Measurements from ENCODE around the gene ZNF541.
"Not testable (repeated sequence)": the region's sequence is repeated elsewhere in the genome, so short reads cannot be mapped to it uniquely, and the experiment has no call there.

Gene ZNF541

DNA sequence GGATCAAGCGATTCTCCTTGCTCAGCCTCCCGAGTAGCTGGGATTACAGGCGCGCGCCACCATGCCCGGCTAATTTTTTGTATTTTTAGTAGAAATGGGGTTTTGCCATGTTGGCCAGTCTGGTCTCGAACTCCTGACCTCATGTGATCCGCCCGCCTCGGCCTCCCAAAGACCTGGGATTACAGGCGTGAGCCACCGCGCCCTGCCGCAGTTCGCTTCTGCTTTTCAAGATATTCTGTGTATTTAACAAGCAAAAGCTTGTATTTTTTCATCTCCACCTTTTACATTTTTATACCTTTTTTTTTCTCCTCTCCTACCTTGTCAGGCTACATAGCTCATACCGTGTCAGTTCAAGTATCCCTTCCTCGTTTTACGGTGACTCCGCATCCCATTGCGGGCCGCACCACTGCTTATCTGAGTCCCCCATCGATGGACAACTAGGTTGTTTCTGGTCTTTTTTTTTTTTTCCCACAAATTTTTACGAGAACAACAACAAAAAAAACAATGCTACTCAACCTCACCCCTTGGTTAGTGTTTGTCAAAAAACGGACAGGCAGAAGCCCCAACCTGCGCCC, 26.8 kb upstream of the ZNF541 start:
- DNase-seq (ENCODE audit: low spot score), result not testable (repeated sequence)

DNA sequence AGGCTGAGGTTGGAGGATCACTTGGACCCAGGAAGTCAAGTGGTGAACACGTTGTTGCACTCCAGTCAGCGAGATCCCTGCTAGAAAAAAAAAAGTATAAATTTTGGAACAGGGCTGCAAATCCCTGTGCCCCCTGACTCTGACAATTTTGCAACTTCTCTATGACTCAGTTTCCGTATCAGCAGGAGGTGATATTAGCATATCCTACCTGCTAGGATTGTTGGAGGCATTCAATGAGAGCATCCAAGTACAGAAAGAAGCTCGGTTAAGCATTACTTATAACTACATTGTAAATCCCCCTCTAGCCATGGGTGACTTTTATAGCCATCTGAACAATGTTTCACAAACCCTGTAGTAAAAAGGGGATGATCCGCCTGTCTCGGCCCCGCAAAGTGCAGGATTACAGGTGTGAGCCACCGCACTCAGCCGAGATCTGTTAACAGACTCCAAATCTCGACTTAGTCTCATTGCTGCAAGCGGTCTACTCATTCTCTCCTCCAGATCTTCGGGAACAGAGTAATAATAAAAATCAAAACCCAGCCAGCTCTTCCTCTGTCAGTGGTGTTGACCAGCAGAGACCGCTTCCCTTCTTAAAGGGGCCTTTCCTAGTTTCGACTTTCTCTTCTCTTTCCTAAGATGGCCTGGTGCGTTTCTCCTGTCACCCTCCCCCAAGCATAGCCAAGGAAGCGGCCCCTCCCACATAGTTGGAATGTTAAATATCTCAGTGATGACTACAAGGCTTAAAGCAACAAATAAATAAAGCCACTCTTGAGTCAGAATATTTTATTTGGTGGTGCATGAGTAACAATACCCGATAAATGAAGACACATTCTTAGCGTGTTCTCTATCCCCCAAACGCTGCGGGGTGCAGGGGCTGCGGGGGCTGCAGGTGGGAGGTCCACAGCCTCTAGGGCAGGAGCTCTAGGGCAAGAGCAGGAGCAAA, 25.7 kb upstream of the ZNF541 start:
- no peak for DNase-seq (ENCODE audit: low spot score)

DNA sequence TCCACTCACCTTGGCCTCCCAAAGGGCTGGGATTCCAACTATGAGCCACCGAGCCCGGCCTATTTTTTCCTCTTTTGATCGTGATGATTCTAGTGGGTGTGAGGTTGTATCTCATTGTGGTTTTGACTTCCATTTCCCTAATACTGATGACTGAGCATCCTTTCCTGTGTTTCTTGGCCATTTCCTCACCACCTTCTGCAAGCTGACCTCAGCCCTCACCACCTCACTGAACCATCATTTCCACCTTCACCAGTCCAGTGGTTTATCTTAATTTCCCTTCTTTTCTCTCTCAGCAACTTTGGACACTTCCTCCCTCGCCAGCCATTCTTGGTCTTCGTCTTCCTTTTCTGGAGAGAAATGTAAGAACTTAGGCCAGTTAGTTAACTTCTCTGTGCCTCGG, 23.0 kb upstream of the ZNF541 start:
- no peak for DNase-seq (ENCODE audit: low spot score)

DNA sequence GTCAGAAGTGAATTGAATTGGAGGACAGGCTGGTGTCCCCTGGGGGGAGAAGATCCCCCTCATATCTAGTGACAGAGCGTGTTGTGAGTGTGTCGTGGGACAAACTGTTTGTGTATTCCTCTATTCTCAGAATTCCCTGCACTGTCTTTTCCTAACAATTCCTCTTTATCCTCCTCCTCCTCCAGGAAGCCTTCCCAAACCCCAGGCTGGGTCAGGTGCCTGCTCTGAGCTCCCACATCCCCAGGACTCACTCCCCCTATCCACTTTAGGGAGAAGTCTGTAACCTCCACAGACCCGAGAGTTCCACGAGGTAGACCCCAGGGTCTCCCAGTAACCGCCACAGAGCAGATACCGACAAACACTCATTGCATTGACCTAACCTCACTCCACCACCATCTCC, 20.9 kb upstream of the ZNF541 start:
- DNase-seq (ENCODE audit: low spot score), result no peak

DNA sequence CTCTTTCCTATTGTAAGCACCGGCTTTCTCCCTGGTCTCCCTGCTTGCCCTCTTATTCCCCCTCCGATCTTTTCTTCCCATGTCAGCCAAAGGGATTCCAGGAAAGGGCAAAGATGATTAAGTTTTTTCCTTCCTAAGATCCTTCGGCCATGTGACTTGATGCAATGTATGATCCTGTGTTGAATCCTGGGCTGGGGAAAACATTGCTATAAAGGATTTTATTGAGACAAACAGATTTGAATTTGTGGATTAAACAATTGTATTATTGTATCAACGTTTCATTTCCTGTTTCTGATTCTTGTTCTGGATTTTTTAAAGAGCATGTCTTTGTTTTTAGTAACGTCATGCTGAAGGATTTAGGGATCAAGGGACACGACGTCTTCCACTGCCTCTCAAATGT, 16.9 kb upstream of the ZNF541 start:
- DNase-seq (ENCODE audit: low spot score), result no peak

DNA sequence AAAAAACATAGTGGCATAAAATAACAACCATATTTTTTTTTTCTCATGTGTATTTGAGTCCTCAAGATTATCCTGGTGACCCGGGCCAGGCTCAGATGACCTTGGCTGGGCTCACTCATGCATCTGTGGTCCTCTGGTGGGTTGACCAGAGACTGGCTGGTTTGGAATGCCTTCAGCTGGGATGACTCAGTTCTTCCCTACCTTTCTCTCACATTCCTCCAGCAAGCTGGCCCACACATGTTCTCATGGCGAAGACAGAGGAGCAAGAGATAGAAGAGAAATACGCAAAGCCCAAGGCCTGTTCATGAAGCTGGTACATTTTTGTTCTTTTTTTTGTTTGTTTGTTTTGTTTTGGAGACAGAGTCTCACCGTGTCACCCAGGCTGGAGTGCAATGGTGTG, 14.3 kb upstream of the ZNF541 start:
- no peak for DNase-seq (ENCODE audit: low spot score)

DNA sequence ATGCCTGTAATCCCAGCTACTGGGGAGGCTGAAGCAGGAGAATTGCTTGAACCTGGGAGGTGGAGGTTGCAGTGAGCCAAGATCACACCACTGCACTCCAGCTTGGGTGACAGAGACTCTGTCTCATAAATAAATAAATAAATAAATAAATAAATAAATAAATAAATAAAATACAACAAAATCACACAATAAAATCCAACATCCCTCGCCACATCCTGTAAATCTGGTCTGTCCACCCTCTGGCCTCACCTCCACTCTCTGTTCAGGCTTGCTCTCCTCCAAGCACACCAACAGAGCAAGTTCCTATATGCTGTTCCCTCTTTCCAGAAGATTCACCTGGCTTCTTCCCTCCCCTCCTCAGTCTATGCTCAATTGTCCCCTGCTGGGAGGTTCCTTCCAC, 10.2 kb upstream of the ZNF541 start:
- not testable (repeated sequence) for DNase-seq (ENCODE audit: low spot score)

DNA sequence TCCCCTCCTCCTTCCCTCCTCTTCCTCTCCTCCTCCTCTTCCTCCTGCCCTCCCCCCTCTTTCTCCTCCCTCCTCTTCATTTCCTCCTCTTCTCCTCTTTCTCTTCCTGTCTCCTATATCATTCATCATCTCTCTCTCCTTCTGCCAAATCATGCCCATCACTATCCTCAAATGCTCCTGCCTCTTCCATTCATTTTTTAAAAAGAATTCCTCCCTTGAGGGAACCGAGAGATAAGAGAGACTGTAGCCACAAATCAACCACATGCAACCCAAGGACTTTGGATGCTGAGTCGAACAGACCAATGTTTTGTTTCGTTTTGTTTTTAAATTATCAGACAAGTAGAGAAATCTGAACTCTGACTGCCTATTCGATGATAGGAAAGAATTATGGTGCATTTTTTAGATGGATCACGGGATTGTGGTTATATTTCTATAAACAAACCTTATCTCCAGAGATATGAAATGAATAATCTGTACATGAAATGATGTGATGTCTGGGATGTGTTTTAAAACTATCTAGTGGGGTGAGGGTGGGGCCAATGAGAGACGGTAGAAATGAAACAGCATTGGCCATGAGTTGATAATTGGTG, 9.5 kb upstream of the ZNF541 start:
- no peak for DNase-seq (ENCODE audit: low spot score)

DNA sequence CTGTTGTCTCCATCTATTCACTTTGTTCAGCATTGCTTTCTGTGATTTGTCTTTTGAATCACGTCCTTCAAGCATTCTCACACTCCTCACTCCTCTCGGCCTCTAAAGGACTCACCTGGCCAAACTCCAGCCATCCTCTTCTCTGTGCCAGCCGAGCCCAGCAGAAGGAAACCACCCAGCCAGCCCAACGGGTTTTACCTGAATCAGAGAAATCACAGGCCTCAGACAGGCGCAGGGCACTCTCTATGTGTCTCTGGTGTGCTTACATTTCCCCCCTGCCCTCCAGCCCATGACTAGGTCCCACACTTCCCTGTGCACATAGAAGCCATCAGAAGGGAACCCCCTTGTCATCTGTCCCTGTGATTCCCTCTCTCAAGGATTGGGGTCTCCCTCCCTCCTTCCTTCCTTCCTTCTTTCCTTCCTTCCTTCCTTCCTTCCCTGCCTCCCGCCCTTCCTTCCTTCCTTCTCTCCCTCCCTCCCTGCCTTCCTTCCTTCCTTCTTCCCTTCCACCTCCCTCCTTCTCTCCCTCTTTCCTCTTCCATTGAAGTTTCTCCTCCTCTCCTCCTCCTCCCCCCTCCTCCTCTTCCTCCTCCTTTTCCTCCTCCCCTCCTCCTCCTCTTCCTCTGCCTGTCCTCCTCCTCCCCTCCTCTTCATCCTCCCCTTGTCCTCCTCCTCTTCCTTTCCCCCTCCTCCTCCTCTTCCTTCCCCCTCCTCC, 8.8 kb upstream of the ZNF541 start:
- DNase-seq (ENCODE audit: low spot score), result no peak

DNA sequence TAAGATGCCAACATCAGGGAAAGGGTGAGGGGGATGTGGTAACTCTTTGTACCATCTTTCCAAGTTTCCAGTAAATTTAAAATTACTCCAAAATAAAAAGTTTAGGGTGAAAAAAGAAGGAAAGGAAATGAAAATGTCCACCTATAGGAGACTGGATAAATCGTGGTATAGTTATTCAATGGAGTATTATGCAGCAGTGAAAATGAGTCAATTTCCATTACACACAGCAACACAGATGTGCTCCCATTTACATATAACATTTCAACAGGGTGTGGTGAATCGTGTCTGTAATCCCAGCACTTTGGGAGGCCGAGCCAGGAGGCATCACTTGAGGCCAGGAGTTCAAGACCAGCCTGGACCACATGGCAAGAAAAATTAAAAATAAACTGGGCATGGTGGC, 7.4 kb upstream of the ZNF541 start:
- DNase-seq (ENCODE audit: low spot score), result no peak

DNA sequence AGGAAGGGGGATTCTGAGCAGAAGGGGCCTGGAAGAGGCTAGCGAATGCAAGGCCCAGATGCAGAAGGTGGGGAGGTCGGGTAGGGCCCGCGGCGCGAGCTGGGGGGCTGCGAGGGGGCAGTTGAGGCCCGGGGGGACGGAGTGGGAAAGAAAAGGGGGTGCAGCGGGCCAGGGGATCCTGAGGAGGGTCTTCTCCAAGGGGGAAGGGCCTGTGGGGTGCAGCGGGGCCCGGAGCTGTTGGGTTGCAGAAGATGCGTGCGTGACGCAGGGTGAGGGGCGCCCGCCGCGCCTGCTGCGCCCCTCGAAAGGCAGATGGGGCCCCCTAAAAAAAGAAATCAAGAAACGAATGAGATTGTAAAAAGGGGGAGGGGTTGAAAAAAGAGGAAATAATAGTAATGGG, 313 bp downstream of the ZNF541 start:
- no peak for DNase-seq (ENCODE audit: low spot score)

DNA sequence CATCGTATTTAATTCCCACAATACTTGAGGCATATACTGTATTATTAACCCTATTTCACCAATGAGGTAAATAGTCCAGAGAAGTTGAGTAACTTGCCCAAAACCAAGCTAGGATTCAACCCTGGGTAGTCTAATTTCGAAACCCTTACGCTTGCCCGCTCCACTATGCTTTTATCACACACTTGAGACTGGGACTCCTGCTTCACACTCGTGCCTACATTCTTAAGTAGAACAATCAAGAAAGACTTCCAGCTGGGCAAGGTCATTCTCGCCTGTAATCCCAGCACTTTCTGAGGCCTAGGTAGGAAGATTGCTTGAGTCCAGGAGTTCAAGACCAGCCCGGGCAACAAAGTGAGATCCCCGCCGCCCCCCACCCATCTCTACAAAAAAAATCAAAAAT, 3.6 kb downstream of the ZNF541 start:
- no peak for DNase-seq (ENCODE audit: low spot score)

DNA sequence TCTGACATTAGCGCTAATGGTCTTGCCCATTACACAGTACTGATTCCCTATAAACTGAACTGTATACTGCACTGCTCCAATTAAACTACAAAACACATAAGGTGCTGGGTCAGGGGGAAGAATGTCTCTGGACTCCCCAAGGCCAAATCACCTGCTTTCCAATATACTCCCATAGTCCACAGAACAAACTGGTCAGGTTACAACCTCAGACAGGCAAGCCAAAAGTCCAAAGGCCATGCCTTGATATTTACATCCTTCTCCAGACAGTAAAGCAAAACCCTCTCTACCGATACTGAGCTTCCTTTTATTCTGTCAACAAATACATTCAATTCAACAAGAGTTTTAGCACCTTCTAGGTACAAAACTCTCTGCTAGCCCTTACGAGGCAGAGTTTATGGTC, 8.9 kb downstream of the ZNF541 start:
- DNase-seq (ENCODE audit: low spot score), result no peak

DNA sequence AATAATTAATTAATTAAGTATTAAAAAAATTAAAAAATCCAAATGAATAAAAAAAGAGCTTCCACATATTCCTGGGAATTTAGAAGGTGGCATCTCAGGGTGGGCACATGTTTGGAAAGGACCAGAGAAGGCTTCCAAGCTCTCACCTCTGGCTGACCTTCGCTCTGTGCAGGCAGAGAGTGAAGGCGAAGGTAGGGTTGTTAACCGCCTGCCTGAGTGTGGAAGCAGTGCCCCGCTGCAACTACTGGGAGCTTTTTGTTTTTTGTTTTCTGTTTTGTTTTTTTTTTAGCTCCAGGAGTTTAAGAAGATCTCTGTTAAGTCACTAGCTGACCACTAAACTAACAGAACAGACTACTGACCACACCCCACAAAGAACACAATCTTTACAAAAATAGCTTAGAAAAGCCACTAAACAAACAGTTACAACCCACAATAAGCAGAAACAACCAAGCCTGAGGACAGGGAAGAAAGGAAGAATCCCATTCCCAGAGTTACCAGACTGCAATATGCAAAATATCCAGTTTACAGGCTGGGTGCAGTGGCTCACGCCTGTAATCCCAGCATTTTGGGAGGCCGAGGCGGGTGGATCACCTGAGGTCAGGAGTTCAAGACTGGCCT, 11.4 kb downstream of the ZNF541 start:
- DNase-seq (ENCODE audit: low spot score), result no peak

DNA sequence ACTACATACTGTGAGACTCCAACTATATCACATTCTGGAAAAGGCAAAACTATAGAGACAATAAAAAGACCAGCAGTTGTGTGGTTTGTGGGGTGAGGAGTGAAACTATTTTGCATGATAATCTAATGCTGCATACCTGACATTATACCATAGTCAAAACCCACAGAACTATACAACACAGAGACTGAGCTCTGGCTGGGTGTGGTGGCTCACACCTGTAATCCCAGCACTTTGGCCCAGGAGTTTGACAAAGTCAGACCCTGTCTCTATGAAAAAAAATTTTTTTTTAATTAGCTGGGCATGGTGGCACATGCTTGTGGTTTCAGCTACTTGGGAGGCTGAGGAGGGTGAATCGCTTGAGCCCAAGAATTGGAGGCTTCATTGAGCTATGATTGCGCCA, 11.9 kb downstream of the ZNF541 start:
- DNase-seq (ENCODE audit: low spot score), result no peak

DNA sequence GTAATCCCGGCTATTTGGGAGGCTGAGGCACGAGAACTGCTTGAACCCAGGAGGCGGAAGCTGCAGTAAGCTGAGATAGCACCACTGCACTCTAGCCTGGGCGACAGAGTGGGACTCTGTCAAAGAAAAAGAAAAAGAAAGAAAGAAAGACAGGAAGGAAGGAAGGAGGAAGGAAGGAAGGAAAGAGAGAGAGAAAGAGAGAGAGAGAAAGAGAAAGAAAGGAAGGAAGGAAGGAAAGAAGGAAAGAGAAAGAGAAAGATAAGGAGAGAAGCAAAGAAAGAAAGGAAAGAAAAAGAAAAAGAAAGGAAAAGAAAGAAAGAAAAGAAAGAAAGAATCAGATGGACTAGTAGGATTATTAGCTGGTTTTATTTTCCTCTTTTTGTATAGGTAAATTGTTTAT, 22.8 kb downstream of the ZNF541 start:
- DNase-seq (ENCODE audit: low spot score), result no peak

DNA sequence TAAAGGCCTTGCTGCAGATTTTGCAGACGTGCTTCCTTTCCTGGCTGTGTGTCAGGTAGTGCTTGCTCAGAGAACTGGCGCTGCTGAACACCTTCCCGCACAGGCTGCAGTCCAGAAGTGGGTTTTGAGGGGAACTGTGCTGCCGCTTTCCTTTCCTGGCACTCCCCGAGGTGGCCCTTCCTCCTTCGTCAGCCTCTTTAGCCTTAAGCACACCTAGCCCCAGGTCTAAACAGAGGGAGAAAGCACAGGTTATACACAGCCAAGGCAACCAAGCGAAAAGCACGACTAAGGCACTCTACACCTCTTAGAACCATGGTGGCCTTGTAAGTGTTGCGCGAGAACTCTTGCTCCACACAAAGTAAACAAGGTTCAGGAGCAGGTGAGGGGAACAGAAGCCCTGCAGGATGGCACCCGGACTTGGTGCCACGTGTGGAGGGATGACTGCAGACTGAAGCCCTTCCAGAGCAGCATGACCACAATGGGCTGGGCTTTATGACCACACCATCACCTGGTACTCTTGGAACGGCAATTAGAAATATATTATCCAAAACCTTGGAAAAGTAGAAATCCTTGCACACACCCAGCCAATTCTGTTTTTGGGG, 23.6 kb downstream of the ZNF541 start:
- DNase-seq (ENCODE audit: low spot score), result no peak

DNA sequence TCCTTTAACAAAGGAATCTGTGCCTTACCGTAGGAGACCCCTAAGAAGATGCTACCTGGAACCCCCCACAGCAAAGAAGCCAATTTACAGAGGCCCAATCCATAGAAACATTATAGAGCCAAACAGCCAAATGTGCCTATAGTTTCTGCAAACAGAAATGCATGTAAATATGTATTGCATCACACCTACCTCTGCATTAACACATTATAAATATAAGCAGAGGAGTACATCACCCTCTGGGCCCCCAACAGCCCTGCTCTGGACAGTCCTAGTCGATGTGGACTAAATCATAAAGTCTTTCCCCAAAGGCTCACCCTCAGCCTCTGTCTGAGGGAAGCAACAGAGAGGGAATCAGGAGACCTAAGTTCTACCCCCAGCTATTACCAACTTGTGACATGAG, 25.7 kb downstream of the ZNF541 start:
- no peak for DNase-seq (ENCODE audit: low spot score)

DNA sequence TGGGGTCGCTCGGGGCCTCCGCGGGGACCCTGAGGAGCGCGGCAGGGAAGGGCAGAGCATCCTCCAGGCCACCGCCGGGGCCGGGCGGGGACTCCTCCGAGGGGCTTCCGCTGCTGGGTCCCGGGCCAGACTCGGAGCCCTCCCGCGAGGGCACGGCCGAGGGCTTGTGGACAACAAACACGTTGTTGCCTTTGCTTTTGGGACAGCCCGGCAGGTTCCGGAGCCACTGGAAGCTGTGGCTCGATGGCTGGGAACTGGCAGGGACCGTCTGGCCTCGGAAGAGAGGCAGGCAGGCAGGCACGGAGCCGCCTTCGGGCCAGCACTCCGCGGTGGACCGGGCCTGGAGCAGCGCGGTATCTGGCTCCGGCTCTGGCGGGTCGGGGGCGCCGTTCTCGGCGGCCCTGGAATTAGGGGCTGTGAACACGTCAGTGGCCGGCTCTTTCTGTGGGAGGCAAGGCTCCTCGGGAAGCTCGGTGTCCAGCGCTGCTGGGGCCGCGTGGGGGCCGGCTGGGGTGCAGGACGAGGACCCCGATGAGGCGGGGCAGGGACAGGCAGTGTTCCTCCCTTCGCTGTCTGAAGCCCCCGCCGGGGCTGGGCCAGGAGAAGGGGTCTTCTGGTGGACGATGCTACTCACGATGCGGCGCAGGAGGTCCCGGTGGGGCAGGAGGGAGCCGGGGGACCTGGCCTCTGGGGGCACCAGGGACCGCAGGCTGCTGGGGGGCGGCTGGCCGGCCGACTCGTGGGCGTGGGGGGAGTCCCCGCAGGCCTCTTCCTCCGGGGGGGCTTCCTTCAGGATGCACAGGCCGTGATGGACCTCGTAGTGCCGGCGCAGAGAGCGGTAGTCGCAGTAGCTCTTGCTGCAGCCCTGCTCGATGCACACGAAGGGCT, 27.6 kb downstream of the ZNF541 start:
- DNase-seq (ENCODE audit: low spot score), result no peak

DNA sequence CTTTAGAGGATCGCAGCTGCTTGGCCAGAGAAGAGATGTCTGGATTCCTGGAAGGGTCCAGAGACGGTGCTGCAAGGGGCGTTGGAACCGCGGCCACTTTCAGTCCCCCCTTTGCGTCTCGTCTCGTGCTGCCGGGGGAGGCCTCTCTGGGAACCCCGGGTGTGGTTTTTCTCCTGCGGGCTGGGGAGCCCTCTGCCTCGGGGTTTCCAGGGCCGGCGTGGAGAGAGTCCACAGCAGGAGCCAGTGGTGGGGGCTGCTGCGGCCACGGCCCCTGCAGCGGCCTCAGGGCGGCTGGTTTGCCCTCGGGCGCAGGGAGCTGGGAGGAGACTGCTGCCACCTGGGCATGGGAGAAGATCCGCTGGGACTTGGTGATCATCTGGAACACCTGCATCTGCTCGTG, 28.5 kb downstream of the ZNF541 start:
- DNase-seq (ENCODE audit: low spot score), result no peak
